GM19351 (cell line): Measurements from ENCODE around the gene RBM20.
"Not testable (repeated sequence)": the region's sequence is repeated elsewhere in the genome, so short reads cannot be mapped to it uniquely, and the experiment has no call there.

ENCODE experiments used
- ATAC-seq: cut with Tn5 transposase; IDR thresholded peaks from one replicate; pipeline ENCODE4 v1.9.1; 2021; ENCODE audit warnings: mild to moderate bottlenecking, moderate library complexity; ENCODE audit not compliant: unreplicated experiment

The RBM20 gene

DNA sequence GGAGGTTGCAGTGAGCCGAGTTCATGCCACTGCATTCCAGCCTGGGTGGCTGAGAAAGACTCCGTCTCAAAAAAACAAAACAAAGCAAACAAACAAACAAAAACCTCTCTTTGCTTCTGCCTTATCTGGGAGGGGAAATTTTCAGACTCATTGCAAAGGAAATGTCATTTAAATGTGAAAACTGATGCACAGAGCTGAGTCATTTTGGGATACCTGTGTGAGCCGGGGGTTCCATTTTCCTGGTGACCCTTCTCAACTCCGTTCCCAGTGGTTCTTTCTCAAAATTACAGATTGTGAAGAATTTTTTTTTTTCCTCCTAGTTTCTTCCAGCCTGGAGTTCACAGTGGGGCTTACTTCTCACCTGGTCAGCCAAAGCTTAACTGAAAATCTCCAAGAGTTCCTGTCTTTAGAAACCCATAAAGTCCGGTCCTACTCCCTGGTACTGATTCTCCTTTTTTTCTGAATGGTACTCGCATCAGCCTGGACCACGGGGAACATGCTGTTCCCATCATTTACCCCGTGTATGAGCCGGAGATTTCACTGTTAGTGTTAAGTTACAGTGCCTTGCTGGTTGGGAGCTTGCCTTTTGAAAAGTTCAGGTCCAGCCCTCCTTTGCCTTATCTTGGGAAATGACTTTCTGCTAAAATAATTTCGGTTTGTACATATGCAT is 56.9 kb downstream of the RBM20 start:
- ATAC-seq, result no peak

DNA sequence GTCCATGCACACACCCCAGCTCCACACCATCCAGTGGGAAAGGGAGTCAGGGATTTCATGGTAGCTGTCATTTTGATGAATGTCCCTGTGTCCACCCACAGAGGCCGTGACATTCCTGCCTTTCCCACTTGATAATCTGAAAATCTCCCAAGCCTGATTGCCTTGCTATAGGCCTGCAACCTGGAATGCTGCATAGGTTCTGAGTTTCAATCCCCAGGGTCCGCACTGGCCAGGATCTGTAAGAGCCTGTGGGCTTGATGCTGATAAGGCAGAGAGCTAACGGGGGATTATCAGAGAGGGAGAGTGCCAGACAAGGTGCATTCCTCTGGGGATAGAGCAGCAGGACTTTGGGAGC is 57.5 kb downstream of the RBM20 start:
- ATAC-seq, result no peak

GRCh38 chr10:110704070-110704469 is 59.9 kb downstream of the RBM20 start:
- ATAC-seq, result no peak

DNA sequence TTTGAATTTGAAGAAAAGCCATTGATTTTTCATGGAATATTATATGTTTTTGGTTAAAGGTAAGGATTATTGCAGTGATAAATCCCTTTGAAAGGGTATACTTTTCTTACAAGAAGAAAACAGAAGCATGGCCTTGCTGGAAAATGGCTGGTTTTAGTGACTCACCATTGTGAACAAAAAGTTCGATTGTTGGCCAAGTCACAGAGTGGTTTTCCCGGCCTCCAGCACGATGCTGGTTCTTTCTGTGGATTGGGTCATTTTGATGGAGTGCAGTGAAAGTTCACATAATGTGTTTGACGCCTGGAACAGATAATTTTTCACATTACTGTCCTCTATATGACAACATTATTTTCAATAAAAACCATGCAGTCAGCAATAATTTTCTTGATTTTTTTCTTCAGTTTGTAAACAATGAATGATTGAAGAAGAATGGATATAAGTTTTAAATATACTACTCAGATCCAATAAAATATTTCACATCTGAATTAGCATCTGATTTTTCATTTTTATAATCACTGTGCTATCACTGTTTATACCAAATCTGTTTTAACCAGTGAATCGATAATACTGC is 60.9 kb downstream of the RBM20 start:
- no peak for ATAC-seq

DNA sequence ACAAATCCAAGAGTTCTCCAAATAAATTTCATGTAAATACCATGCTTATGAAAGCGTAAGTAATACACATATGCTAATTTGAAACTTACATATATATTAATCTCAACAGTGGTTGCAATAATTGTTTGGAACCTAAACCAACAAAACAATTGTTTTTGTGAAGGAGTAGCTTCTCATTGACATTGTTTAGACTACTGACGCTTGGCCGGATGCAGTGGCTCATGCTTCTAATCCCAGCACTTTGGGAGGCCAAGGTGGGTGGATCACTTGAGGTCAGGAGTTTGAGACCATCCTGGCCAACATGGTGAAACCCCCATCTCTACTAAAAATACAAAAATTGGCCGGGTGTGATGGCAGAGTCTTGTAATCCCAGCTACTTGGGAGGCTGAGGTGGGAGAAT is 61.5 kb downstream of the RBM20 start:
- ATAC-seq, result not testable (repeated sequence)

DNA sequence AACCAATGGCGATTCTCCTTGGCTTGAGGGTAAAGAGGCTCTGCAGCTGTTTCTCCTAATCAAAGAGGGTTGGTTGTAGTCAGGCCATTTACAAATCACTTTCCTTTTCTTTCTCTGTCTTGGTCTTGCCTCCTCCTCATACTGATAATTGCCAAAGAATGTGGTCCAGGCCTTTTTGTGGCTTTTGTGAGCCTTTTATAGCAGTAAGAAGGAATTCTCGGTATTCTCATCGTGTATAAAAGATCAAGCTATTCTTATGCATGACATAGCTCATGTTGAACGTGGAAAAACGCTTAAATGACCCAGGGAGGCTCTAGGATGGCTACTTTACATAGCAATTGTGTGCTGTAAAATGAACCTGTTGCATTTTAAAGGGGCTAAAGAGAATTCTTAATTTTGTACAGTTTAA is 62.6 kb downstream of the RBM20 start:
- ATAC-seq, result no peak

- no peak for ATAC-seq
These were observed 64.8 kb downstream of the RBM20 start for GRCh38 chr10:110708776-110709443.

DNA sequence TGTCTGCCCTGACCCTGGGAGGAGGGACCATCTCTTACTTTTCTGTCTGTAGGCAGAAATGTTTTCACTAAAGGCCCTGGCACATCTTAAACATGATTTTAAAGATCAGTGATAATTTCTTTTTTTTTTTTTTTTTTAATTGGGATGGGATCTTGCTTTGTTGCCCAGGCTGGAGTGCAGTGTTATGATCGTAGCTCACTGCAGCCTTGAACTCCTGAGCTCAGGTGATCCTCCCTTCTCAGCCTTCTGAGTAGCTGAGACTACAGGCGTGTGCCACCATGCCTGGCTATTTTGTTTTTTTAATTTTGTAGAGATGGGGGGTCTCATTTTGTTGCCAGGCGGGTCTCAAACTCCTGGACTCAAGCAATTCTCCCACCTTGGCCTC is 65.3 kb downstream of the RBM20 start:
- no peak for ATAC-seq

- no peak for ATAC-seq
These were observed 65.9 kb downstream of the RBM20 start for GRCh38 chr10:110709964-110710587.

DNA sequence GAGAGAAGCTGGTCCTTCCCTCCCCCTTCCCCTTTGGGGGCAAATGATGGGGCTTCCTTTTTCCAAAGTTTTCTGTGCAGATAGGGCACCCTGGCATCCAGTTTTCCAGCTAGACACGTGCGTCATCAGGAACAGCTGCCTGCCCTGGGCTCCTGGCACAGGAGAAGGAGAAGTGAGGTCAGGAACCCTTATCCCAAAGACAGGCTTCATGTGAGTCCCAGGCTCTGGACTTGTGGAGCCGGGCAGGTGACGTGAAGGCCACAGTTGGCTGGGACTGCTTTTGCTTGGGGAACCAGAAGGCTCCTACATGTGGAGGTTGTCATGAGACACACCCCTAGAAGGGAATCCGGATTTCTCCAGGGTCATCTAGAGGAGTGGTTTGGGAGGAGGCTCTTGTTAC is 66.5 kb downstream of the RBM20 start:
- ATAC-seq, result no peak

DNA sequence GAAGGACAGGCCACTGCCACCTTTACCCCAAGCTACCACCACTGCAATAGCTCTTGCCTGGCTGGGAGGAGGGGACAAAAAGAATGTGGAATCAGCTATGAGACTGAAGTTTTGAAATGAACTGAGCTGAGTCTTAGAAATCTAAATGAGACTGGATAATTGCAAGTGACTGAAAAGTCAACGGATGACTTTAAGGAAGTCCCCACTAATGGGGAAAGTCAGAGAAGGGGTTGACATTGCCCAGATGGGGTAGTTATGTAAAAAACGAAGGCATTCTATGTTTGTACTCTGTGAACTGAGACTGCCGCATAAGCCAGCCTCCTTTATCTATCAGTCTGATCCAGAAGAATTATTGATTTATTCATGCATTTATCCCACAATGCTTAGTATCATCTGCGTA is 67.2 kb downstream of the RBM20 start:
- ATAC-seq, result no peak

DNA sequence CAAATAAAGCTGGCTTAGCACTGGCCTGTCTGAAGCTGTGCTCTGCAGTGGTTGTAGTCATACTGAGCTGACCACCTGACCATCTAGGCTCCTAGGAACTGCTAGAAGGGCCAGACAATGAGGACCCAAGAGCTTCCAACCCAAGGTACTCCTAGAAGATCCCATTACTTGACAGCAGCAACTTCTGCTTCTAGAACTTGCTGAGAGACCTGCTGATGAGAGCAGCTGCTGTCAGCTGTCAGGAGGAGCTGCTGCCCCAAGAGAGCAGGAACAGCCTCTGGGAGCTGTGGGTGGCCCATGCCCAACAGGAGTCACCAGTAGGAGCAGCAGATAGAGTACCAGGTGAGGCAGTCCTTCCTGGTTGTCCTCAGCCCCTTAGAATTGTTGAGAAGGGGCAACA is 70.2 kb downstream of the RBM20 start:
- no peak for ATAC-seq

GRCh38 chr10:110717781-110718589 is 73.8 kb downstream of the RBM20 start:
- peak; percentile 78 for ATAC-seq

- ATAC-seq, result no peak
These were observed 77.4 kb downstream of the RBM20 start for GRCh38 chr10:110721406-110722038.

DNA sequence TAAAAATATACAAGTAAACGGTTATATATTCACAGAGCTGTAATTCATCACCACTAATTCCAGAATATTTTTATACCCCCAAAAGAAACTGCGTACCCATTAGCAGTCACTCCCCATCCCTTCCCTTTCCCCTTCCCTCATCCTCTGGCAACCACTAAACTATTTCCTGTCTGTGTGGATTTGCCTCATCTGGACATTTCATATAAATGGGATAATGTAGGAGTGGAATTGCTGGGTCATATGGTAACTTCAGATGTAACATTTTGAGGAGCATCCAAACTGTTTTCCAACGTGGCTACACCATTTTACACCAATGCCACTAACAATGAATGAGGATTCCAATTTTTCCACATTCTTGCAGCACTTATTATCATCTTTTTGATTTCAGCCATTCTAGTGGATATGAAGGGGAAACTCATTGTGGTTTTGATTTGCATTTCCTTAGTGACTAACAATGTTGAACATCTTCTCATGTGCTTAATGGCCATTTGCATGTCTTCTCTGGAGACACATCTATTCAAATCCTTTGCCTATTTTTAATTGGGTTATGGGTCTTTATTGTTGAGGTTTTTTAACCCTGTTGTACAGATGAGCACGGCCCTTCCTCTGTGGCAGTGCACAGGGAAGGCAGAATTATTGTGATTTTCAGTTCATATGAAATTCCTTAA is 79.2 kb downstream of the RBM20 start:
- ATAC-seq, result peak; percentile 48

GRCh38 chr10:110724116-110724921 is 80.2 kb downstream of the RBM20 start:
- peak; percentile 80 for ATAC-seq

- no peak for ATAC-seq
These were observed 80.8 kb downstream of the RBM20 start for GRCh38 chr10:110724937-110725336.

DNA sequence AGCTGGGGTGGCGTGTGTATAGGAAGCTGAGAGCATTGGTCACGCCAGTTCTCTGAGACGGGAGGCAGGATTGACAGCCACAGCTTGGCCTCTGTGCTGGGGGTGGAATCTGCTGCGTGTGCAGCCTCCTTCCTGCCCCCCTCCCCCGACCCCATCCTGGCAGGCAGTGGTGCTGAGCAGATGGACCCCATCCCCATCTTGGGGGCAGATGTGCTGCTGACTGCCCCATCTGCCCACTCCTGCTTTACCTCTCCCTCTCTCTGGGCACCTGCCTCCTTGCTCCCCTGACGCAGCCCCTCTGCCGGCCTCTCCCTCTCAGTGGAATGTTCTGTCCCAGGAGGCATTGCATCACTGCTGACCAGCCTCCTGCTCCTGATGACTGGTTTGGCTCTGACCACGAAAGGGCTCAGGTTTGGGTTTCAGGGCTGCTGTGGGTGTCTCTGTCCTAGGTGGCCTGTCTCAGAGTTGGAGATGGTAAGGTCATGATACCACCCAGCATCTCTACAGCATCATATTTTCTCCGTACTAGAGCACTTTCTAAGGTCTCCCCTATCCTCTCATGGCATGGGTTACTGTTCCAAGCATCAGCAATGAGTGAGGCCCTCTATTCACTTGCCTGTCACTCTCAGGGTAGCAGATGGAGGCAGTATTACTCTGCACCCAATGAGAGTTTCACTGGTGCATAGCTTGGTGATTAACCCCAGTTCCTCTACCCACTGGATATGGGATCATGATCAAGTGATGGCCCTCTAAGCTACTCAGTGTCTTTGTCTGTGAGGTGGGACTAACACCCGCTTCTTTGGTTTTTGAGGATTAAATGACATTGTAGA is 81.9 kb downstream of the RBM20 start:
- no peak for ATAC-seq

GRCh38 chr10:110727785-110728184 is 83.6 kb downstream of the RBM20 start:
- not testable (repeated sequence) for ATAC-seq
